ENCODE data around the gene DNAAF3.

DNAAF3 gene

DNA sequence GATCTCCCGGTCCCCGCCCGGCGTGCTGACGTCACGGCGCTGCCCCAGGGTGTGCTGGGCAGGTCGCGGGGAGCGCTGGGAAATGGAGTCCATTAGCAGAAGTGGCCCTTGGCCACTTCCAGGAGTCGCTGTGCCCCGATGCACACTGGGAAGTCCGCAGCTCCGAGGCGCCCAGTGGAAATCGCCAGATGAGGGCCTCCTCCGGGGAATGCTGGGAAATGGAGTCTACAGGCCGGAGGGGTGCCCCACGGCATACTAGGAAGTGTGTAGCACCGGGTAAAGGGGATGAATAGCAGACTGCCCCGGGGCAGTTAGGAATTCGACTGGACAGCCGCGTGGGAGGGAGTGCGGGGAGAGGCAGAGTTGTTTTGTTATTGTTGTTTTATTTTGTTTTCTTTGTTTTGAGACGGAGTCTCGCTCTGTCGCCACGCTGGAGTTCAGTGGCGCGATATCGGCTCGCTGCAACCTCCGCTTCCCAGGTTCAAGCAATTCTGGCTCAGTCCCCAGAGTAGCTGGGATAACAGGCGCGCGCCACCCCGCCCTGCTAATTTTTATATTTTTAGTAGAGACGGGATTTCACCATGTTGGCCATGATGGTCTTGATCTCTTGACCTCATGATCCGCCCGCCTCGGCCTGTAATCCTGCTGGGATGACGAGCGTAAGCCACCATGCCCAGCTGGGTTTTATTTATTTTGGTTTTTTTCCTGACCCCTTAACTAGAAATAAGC lies 48.6 kb downstream of the DNAAF3 start:
- Histone ChIP-seq H3K4me3 (ENCODE audit: insufficient read depth in 1 of 2, low read depth in 1 of 2, low read length in 2 of 2) (peak overlapping the region; percentile 73 to 88), H3K36me3 (ENCODE audit: control insufficient read depth in 1 of 2, insufficient read depth in 2 of 2, low read depth in 1 of 2, low read length in 2 of 2) (peaks cover 0 to 16% of the 10 kb centered on the region in 2 experiments), H2AFZ (ENCODE audit: low read depth, low read length) (peak overlapping the region; percentile 76), H2BK5ac (ENCODE audit: low read depth, low read length, poor library complexity, severe bottlenecking) (no peak overlapping the region), H3K14ac (ENCODE audit: low read length in 2 of 2) (no peak overlapping the region), H4K91ac (ENCODE audit: low read length) (no peak overlapping the region), H3K4ac (ENCODE audit: low read depth in 1 of 2, low read length in 2 of 2) (no peak overlapping the region), H3K9ac (ENCODE audit: low read length) (peak overlapping the region; percentile 92), H3K4me1 (ENCODE audit: control insufficient read depth, insufficient read depth, low read depth, low read length) (peaks cover 44% of the 10 kb centered on the region), H3K79me1 (replicated peaks; ENCODE audit: low read length, poor library complexity, severe bottlenecking) (peaks cover 7% of the 10 kb centered on the region), H4K8ac (ENCODE audit: low read length) (no peak overlapping the region), H3K9me3 (ENCODE audit: control insufficient read depth, low read length) (no peaks in the 10 kb centered on the region), H3K4me2 (ENCODE audit: low read length, poor library complexity, severe bottlenecking) (peak overlapping the region; percentile 84), H2AK5ac (ENCODE audit: low read length, severe bottlenecking) (no peak overlapping the region), H2BK120ac (ENCODE audit: low read depth, low read length) (no peak overlapping the region), H2BK12ac (ENCODE audit: low read length in 2 of 2) (no peak overlapping the region), H2BK15ac (ENCODE audit: low read depth, poor library complexity, severe bottlenecking) (no peak overlapping the region), H3K27me3 (ENCODE audit: control insufficient read depth in 1 of 2, insufficient read depth in 1 of 2, low read length in 2 of 2) (peaks cover 0 to 3% of the 10 kb centered on the region in 2 experiments), H3K27ac (ENCODE audit: low read length, poor library complexity, severe bottlenecking) (peak overlapping the region; percentile 5), H3K23ac (ENCODE audit: low read length in 2 of 2) (no peak overlapping the region), H3K18ac (ENCODE audit: low read depth in 1 of 2, low read length in 2 of 2) (no peak overlapping the region)
- WGBS = under 1% methylated on average over 43 of the region's 44 CpGs
- peak; percentile 99 for DNase-seq

DNA sequence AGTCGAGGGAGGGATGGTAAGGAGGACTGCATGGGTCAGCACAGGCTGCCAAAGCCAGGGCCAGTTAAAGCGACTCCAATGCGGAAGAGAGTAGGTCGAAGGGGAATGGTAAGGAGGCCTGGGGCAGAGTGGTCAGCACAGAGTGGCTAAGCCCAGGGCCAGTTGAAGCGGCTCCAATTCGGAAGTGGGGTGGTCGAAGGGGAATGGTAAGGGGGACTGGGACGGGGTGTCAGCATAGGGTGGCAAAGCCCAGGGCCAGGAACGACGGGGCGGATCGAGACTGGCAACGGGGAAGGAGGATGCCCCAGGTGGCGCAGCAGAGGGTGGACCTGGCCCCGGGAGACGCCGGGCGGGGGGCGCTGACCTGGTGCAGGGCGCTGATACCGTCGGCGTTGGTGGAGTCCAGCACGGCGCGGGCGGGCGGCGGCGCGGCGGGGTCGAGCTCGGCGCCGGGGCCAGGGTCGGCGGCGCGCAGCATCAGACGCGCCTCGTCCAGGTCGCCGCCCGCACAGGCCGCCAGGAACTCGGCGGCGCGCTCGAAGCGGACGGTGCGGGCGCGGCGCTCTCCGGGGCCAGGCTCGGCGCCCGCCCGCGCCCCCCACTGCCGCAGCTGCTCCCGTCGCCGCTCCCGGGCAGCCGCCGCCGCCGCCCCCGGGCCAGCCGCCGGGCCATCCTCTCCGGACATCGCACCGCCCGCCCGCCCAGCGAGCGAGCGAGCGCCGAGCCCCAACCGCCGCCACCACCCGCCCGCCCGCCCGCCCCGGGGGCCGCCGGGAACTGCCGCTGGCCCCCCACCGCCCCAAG lies 49.4 kb downstream of the DNAAF3 start, which contains the start of gene PPP1R12C:
Gene PPP1R12C (minus strand): TSS at position 779 of the 804 bp plus-strand sequence. CDS start 94 bp downstream, at position 685.
- 0% methylated on average over 26 of the region's 97 CpGs for WGBS

GRCh38 chr19:55116232-55116858 lies 50.1 kb downstream of the DNAAF3 start:
- Histone ChIP-seq H3K4me3 (ENCODE audit: insufficient read depth in 1 of 2, low read depth in 1 of 2, low read length in 2 of 2) (peak overlapping the region; percentile 73 to 99), H3K9me3 (ENCODE audit: control insufficient read depth, low read length) (no peaks in the 10 kb centered on the region), H2BK15ac (ENCODE audit: low read depth, poor library complexity, severe bottlenecking) (no peak overlapping the region), H2BK5ac (ENCODE audit: low read depth, low read length, poor library complexity, severe bottlenecking) (no peak overlapping the region), H3K14ac (ENCODE audit: low read length in 2 of 2) (peak overlapping the region in 1 of 2 experiments; percentile 86), H3K79me1 (replicated peaks; ENCODE audit: low read length, poor library complexity, severe bottlenecking) (peaks cover 18% of the 10 kb centered on the region), H3K4me2 (ENCODE audit: low read length, poor library complexity, severe bottlenecking) (peak overlapping the region; percentile 90), H4K8ac (ENCODE audit: low read length) (no peak overlapping the region), H3K27me3 (ENCODE audit: control insufficient read depth in 1 of 2, insufficient read depth in 1 of 2, low read length in 2 of 2) (no peaks in the 10 kb centered on the region), H2AK5ac (ENCODE audit: low read length, severe bottlenecking) (no peak overlapping the region), H2BK120ac (ENCODE audit: low read depth, low read length) (no peak overlapping the region), H4K91ac (ENCODE audit: low read length) (peak overlapping the region; percentile 53), H2BK12ac (ENCODE audit: low read length in 2 of 2) (peak overlapping the region in 1 of 2 experiments; percentile 31), H3K36me3 (ENCODE audit: control insufficient read depth in 1 of 2, insufficient read depth in 2 of 2, low read depth in 1 of 2, low read length in 2 of 2) (peaks cover 9 to 31% of the 10 kb centered on the region in 2 experiments), H3K9ac (ENCODE audit: low read length) (peak overlapping the region; percentile 100), H3K23ac (ENCODE audit: low read length in 2 of 2) (peak overlapping the region in 1 of 2 experiments; percentile 100), H3K4me1 (ENCODE audit: control insufficient read depth, insufficient read depth, low read depth, low read length) (peaks cover 52% of the 10 kb centered on the region), H2AFZ (ENCODE audit: low read depth, low read length) (no peak overlapping the region), H3K4ac (ENCODE audit: low read depth in 1 of 2, low read length in 2 of 2) (peak overlapping the region; percentile 84 to 98), H3K18ac (ENCODE audit: low read depth in 1 of 2, low read length in 2 of 2) (peak overlapping the region; percentile 60 to 92), H3K27ac (ENCODE audit: low read length, poor library complexity, severe bottlenecking) (peak overlapping the region; percentile 51)
- peak; percentile 78 for DNase-seq
- WGBS = 7% methylated on average over 25 of the region's 25 CpGs

More for the DNA sequence above, 49.4 kb downstream of the DNAAF3 start, which contains the start of gene PPP1R12C:
- Histone ChIP-seq H4K91ac (ENCODE audit: low read length) (peak within 1 kb of the TSS; percentile 72), H3K4me2 (ENCODE audit: low read length, poor library complexity, severe bottlenecking) (peak within 1 kb of the TSS; percentile 90), H3K4ac (ENCODE audit: low read depth in 1 of 2, low read length in 2 of 2) (peak within 1 kb of the TSS; percentile 84 to 98), H3K27ac (ENCODE audit: low read length, poor library complexity, severe bottlenecking) (peak within 1 kb of the TSS; percentile 51), H2BK15ac (ENCODE audit: low read depth, poor library complexity, severe bottlenecking) (peak within 1 kb of the TSS; percentile 33), H2AK5ac (ENCODE audit: low read length, severe bottlenecking) (no peak within 1 kb of the TSS), H3K4me3 (ENCODE audit: insufficient read depth in 1 of 2, low read depth in 1 of 2, low read length in 2 of 2) (peak within 1 kb of the TSS; percentile 73 to 99), H3K79me1 (replicated peaks; ENCODE audit: low read length, poor library complexity, severe bottlenecking) (peaks cover 14% of the 10 kb centered on the region), H2BK5ac (ENCODE audit: low read depth, low read length, poor library complexity, severe bottlenecking) (no peak within 1 kb of the TSS), H4K8ac (ENCODE audit: low read length) (peak within 1 kb of the TSS; percentile 77), H3K27me3 (ENCODE audit: control insufficient read depth in 1 of 2, insufficient read depth in 1 of 2, low read length in 2 of 2) (no peaks in the 10 kb centered on the region), H3K23ac (ENCODE audit: low read length in 2 of 2) (peak within 1 kb of the TSS; percentile 1 to 100), H2AFZ (ENCODE audit: low read depth, low read length) (peak within 1 kb of the TSS; percentile 76), H3K9ac (ENCODE audit: low read length) (peak within 1 kb of the TSS; percentile 100), H3K36me3 (ENCODE audit: control insufficient read depth in 1 of 2, insufficient read depth in 2 of 2, low read depth in 1 of 2, low read length in 2 of 2) (peaks cover 3 to 24% of the 10 kb centered on the region in 2 experiments), H3K9me3 (ENCODE audit: control insufficient read depth, low read length) (no peaks in the 10 kb centered on the region), H3K18ac (ENCODE audit: low read depth in 1 of 2, low read length in 2 of 2) (peak within 1 kb of the TSS; percentile 60 to 92), H2BK12ac (ENCODE audit: low read length in 2 of 2) (peak within 1 kb of the TSS in 1 of 2 experiments; percentile 43), H2BK120ac (ENCODE audit: low read depth, low read length) (peak within 1 kb of the TSS; percentile 94), H3K4me1 (ENCODE audit: control insufficient read depth, insufficient read depth, low read depth, low read length) (peaks cover 51% of the 10 kb centered on the region), H3K14ac (ENCODE audit: low read length in 2 of 2) (peak within 1 kb of the TSS in 1 of 2 experiments; percentile 86)
- DNase-seq = peak; percentile 34

Data from mesenchymal stem cell (in vitro differentiated cells and primary cell).